ENCODE measurements around the gene ITPRIP. TPM values are rescaled to one million over a fixed set of nuclear protein-coding genes. Genes with fewer than 3 reads are reported as not detected.

The ITPRIP gene
- total RNA-seq, 1 donor from 2014 or later, result 37.0 TPM

GRCh38 chr10:104268713-104269645, 69.3 kb downstream of the ITPRIP start, which contains the start of gene GSTO2:
GSTO2 (plus strand) TSS chr10:104269184; CDS start chr10:104274916, 5,732 bp downstream.
- no peak for TF ChIP-seq CTCF (IDR thresholded peaks at IDR 0.05)
- H3K27me3 ChIP-seq (ENCODE audit: low read depth), result no peaks in the 10 kb centered on the region
- H3K4me3 ChIP-seq, result peak within 1 kb of the TSS; percentile 84
- H3K9me3 ChIP-seq, result no peaks in the 10 kb centered on the region
- peak; percentile 100 for DNase-seq
- intact Hi-C loops (cut with DNase I), result no loop called here
- peak within 1 kb of the TSS; percentile 89 for H3K27ac ChIP-seq
- H3K4me1 ChIP-seq, result peaks cover 23% of the 10 kb centered on the region
- peak; percentile 100 for ATAC-seq
- H3K36me3 ChIP-seq, result peaks cover 41% of the 10 kb centered on the region

- intact Hi-C loops (cut with DNase I), result no loop called here
- Histone ChIP-seq H3K4me1 (peaks cover 23% of the 10 kb centered on the region), H3K27ac (peak overlapping the region; percentile 89), H3K36me3 (peaks cover 47% of the 10 kb centered on the region), H3K9me3 (no peaks in the 10 kb centered on the region), H3K4me3 (peak overlapping the region; percentile 84), H3K27me3 (ENCODE audit: low read depth) (no peaks in the 10 kb centered on the region)
- ATAC-seq (peak in 1 of 2 donors; percentile 3), DNase-seq (no peak)
- no peak for TF ChIP-seq CTCF (IDR thresholded peaks at IDR 0.05)
Observed at GRCh38 chr10:104268405-104268712, 69.9 kb downstream of the ITPRIP start.

GRCh38 chr10:104267721-104268404, 70.4 kb downstream of the ITPRIP start:
- TF ChIP-seq CTCF (IDR thresholded peaks at IDR 0.05), result no peak
- DNase-seq (no peak), ATAC-seq (no peak)
- intact Hi-C loops (cut with DNase I), result no loop called here
- Histone ChIP-seq H3K4me3 (peak overlapping the region; percentile 84), H3K36me3 (peaks cover 52% of the 10 kb centered on the region), H3K27ac (peak overlapping the region; percentile 89), H3K27me3 (ENCODE audit: low read depth) (no peaks in the 10 kb centered on the region), H3K9me3 (no peaks in the 10 kb centered on the region), H3K4me1 (peaks cover 23% of the 10 kb centered on the region)

GRCh38 chr10:104264783-104265182, 73.5 kb downstream of the ITPRIP start:
- no peak for TF ChIP-seq CTCF (IDR thresholded peaks at IDR 0.05)

GRCh38 chr10:104262055-104262454, 76.2 kb downstream of the ITPRIP start:
- peaks cover 46% of the 10 kb centered on the region for H3K4me1 ChIP-seq
- H3K36me3 ChIP-seq, result peaks cover 100% of the 10 kb centered on the region

More at GRCh38 chr10:104264783-104265182, 73.5 kb downstream of the ITPRIP start:
- Histone ChIP-seq H3K4me3 (no peak overlapping the region), H3K27me3 (ENCODE audit: low read depth) (no peaks in the 10 kb centered on the region), H3K27ac (no peak overlapping the region), H3K9me3 (no peaks in the 10 kb centered on the region), H3K36me3 (peaks cover 83% of the 10 kb centered on the region), H3K4me1 (peaks cover 37% of the 10 kb centered on the region)
- intact Hi-C loops (cut with DNase I), result no loop called here
- DNase-seq (no peak), ATAC-seq (no peak)

More at GRCh38 chr10:104262055-104262454, 76.2 kb downstream of the ITPRIP start:
- ATAC-seq (no peak), DNase-seq (no peak)
- TF ChIP-seq CTCF (IDR thresholded peaks at IDR 0.05), result no peak
- Histone ChIP-seq H3K4me3 (no peak overlapping the region), H3K27me3 (ENCODE audit: low read depth) (no peaks in the 10 kb centered on the region), H3K9me3 (no peaks in the 10 kb centered on the region), H3K27ac (no peak overlapping the region)
- intact Hi-C loops (cut with DNase I), result no loop called here
